A549 (cell line): ENCODE results near the gene QRICH1.

Source experiments
- HDAC2 ChIP-seq: fragments of 200-600 bp; sonication (generic); IDR thresholded peaks from 2 replicates; pipeline ENCODE4 v1.6.1; 2016
- POLR2AphosphoS2 ChIP-seq: conservative IDR thresholded peaks from 2 replicates; pipeline ENCODE4 v1.6.1; 2012; ENCODE audit warnings: low read length, improper control_type of control experiment, inconsistent platforms
- RARB ChIP-seq: fragments of 250-450 bp; sonication (Bioruptor Pico); IDR thresholded peaks from 2 replicates; pipeline ENCODE4 v1.8.0; 2021; ENCODE audit warnings: mild to moderate bottlenecking, moderate library complexity
- TF ChIP-seq, protein P1 (sequence below): fragments of >200 bp; sonication (Bioruptor Twin); formaldehyde crosslinking; IDR thresholded peaks from 3 replicates; pipeline ENCODE4 v1.5.1; 2016

GRCh38 chr3:48990636-48991469 is 103.0 kb downstream of the QRICH1 start:
- TF ChIP-seq POLR2AphosphoS2 (no peak), RARB (no peak), HDAC2 (no peak; the same call in 1 of the 2 replicates)
- TF ChIP-seq, protein P1, sequence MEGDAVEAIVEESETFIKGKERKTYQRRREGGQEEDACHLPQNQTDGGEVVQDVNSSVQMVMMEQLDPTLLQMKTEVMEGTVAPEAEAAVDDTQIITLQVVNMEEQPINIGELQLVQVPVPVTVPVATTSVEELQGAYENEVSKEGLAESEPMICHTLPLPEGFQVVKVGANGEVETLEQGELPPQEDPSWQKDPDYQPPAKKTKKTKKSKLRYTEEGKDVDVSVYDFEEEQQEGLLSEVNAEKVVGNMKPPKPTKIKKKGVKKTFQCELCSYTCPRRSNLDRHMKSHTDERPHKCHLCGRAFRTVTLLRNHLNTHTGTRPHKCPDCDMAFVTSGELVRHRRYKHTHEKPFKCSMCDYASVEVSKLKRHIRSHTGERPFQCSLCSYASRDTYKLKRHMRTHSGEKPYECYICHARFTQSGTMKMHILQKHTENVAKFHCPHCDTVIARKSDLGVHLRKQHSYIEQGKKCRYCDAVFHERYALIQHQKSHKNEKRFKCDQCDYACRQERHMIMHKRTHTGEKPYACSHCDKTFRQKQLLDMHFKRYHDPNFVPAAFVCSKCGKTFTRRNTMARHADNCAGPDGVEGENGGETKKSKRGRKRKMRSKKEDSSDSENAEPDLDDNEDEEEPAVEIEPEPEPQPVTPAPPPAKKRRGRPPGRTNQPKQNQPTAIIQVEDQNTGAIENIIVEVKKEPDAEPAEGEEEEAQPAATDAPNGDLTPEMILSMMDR, result no peak
